ENCODE data around the gene IGIP.

Gene IGIP

DNA sequence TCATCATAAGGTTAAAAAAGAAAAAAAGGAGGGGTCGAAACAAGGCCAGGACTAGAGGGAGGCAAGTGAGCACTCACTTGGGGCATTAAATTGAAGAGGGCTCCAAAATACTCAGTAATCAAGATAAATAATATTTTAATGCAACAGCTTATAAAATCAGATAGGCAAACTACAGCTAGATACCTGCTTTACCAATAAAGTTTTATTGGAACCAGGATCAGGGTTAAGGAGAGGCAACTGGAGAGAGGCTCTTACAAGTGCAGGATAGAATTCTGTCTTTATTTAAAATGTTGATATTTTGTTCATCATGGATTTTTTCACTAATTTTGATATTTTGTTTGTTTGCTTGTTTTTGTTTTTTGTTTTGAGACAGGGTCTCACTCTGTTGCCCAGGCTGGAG is 42.1 kb upstream of the IGIP start:
- no peak for ATAC-seq
- TF ChIP-seq ESRRG (CRISPR knock-in tag; IDR thresholded peaks at IDR 0.05): no peak
- TF ChIP-seq RARB (CRISPR knock-in tag; IDR thresholded peaks at IDR 0.05): no peak
- TF ChIP-seq ZC3H10 (CRISPR knock-in tag; IDR thresholded peaks at IDR 0.05): no peak
- TF ChIP-seq ZNF8 (CRISPR knock-in tag; IDR thresholded peaks at IDR 0.05): no peak
- no peak for TF ChIP-seq TOX (CRISPR knock-in tag; IDR thresholded peaks at IDR 0.05; ENCODE audit: borderline replicate concordance)
- no peak for TF ChIP-seq ZNF565 (CRISPR knock-in tag; conservative IDR thresholded peaks at IDR 0.05; ENCODE audit: low read depth)
- no peak for TF ChIP-seq ISL1 (CRISPR knock-in tag; IDR thresholded peaks at IDR 0.05)
- TF ChIP-seq, protein P1, sequence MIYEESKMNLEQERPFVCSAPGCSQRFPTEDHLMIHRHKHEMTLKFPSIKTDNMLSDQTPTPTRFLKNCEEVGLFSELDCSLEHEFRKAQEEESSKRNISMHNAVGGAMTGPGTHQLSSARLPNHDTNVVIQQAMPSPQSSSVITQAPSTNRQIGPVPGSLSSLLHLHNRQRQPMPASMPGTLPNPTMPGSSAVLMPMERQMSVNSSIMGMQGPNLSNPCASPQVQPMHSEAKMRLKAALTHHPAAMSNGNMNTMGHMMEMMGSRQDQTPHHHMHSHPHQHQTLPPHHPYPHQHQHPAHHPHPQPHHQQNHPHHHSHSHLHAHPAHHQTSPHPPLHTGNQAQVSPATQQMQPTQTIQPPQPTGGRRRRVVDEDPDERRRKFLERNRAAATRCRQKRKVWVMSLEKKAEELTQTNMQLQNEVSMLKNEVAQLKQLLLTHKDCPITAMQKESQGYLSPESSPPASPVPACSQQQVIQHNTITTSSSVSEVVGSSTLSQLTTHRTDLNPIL (CRISPR knock-in tag; IDR thresholded peaks at IDR 0.05; ENCODE audit: low read depth): no peak
- TF ChIP-seq GLIS3 (CRISPR knock-in tag; IDR thresholded peaks at IDR 0.05): no peak
- TF ChIP-seq, protein P2, sequence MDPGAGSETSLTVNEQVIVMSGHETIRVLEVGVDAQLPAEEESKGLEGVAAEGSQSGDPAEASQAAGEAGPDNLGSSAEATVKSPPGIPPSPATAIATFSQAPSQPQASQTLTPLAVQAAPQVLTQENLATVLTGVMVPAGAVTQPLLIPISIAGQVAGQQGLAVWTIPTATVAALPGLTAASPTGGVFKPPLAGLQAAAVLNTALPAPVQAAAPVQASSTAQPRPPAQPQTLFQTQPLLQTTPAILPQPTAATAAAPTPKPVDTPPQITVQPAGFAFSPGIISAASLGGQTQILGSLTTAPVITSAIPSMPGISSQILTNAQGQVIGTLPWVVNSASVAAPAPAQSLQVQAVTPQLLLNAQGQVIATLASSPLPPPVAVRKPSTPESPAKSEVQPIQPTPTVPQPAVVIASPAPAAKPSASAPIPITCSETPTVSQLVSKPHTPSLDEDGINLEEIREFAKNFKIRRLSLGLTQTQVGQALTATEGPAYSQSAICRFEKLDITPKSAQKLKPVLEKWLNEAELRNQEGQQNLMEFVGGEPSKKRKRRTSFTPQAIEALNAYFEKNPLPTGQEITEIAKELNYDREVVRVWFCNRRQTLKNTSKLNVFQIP (CRISPR knock-in tag; IDR thresholded peaks at IDR 0.05; ENCODE audit: borderline replicate concordance, low read depth): no peak
- TF ChIP-seq OSR1 (CRISPR knock-in tag; IDR thresholded peaks at IDR 0.05): no peak
- no peak for TF ChIP-seq ZFP30 (CRISPR knock-in tag; IDR thresholded peaks at IDR 0.05)
- TF ChIP-seq ZFP3 (CRISPR knock-in tag; IDR thresholded peaks at IDR 0.05): no peak
- TF ChIP-seq BACH2 (CRISPR knock-in tag; IDR thresholded peaks at IDR 0.05; ENCODE audit: borderline replicate concordance): no peak
- no peak for TF ChIP-seq ARNTL (CRISPR knock-in tag; IDR thresholded peaks at IDR 0.05; ENCODE audit: borderline replicate concordance, low read depth)
- no peak for TF ChIP-seq CSDC2 (CRISPR knock-in tag; IDR thresholded peaks at IDR 0.05)
- TF ChIP-seq, protein P3, sequence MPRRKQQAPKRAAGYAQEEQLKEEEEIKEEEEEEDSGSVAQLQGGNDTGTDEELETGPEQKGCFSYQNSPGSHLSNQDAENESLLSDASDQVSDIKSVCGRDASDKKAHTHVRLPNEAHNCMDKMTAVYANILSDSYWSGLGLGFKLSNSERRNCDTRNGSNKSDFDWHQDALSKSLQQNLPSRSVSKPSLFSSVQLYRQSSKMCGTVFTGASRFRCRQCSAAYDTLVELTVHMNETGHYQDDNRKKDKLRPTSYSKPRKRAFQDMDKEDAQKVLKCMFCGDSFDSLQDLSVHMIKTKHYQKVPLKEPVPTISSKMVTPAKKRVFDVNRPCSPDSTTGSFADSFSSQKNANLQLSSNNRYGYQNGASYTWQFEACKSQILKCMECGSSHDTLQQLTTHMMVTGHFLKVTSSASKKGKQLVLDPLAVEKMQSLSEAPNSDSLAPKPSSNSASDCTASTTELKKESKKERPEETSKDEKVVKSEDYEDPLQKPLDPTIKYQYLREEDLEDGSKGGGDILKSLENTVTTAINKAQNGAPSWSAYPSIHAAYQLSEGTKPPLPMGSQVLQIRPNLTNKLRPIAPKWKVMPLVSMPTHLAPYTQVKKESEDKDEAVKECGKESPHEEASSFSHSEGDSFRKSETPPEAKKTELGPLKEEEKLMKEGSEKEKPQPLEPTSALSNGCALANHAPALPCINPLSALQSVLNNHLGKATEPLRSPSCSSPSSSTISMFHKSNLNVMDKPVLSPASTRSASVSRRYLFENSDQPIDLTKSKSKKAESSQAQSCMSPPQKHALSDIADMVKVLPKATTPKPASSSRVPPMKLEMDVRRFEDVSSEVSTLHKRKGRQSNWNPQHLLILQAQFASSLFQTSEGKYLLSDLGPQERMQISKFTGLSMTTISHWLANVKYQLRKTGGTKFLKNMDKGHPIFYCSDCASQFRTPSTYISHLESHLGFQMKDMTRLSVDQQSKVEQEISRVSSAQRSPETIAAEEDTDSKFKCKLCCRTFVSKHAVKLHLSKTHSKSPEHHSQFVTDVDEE (CRISPR knock-in tag; IDR thresholded peaks at IDR 0.05): no peak

DNA sequence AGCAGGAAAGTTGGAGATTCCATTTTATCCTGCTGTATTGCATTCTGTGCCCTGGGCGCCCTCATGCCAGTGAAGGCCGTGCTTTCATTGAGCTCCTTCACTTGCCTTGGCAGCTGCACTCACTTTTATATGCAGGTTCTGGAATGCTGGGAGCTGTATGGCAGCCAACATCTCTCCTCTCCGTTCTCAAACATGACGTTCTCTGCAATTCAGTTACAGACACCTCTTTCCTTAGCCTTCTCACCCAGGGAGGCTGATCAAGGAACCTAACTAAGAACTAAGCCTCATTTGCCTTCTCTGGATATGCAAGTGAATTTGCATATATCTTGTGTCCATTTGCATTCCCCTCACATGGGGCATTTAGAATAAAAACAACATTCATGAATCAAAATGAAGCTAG is 41.2 kb upstream of the IGIP start:
- ATAC-seq: no peak
- TF ChIP-seq ZFP30 (CRISPR knock-in tag; IDR thresholded peaks at IDR 0.05) (no peak), ISL1 (CRISPR knock-in tag; IDR thresholded peaks at IDR 0.05) (no peak), TCF4 (CRISPR knock-in tag; IDR thresholded peaks at IDR 0.05; ENCODE audit: borderline replicate concordance) (no peak), ZFP3 (CRISPR knock-in tag; IDR thresholded peaks at IDR 0.05) (no peak)
- TF ChIP-seq, protein P2 (CRISPR knock-in tag; IDR thresholded peaks at IDR 0.05; ENCODE audit: borderline replicate concordance, low read depth): no peak

DNA sequence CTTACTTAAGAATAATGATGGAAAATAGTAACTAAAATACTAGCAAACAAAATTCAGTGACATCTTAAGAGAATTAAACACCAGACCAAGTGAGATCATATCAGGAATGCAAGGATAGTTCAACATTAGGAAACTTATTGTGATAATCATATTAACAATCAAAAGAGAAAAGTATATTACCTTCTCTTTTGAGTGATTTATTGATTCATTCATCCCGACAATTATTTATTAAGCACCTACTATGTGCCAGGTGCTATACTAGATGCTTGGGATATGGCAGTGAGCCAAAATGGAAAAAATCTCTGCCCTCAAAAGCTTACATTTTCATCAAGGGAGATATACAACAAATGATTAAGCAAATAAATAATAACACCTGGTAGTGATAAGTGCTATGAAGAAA is 35.5 kb upstream of the IGIP start:
- no peak for ATAC-seq

GRCh38 chr5:140093179-140093578 is 32.6 kb upstream of the IGIP start:
- no peak for ATAC-seq
- TF ChIP-seq TCF4 (CRISPR knock-in tag; IDR thresholded peaks at IDR 0.05; ENCODE audit: borderline replicate concordance) (no peak), SNAI2 (CRISPR knock-in tag; IDR thresholded peaks at IDR 0.05) (no peak), ZNF70 (CRISPR knock-in tag; IDR thresholded peaks at IDR 0.05) (no peak), ISL1 (CRISPR knock-in tag; IDR thresholded peaks at IDR 0.05) (no peak), RARB (CRISPR knock-in tag; IDR thresholded peaks at IDR 0.05) (no peak), GLIS3 (CRISPR knock-in tag; IDR thresholded peaks at IDR 0.05) (no peak), BACH2 (CRISPR knock-in tag; IDR thresholded peaks at IDR 0.05; ENCODE audit: borderline replicate concordance) (no peak), ARNTL (CRISPR knock-in tag; IDR thresholded peaks at IDR 0.05; ENCODE audit: borderline replicate concordance, low read depth) (no peak), ZNF8 (CRISPR knock-in tag; IDR thresholded peaks at IDR 0.05) (no peak), ZNF565 (CRISPR knock-in tag; conservative IDR thresholded peaks at IDR 0.05; ENCODE audit: low read depth) (no peak), ZC3H10 (CRISPR knock-in tag; IDR thresholded peaks at IDR 0.05) (no peak)
- TF ChIP-seq, protein P4, sequence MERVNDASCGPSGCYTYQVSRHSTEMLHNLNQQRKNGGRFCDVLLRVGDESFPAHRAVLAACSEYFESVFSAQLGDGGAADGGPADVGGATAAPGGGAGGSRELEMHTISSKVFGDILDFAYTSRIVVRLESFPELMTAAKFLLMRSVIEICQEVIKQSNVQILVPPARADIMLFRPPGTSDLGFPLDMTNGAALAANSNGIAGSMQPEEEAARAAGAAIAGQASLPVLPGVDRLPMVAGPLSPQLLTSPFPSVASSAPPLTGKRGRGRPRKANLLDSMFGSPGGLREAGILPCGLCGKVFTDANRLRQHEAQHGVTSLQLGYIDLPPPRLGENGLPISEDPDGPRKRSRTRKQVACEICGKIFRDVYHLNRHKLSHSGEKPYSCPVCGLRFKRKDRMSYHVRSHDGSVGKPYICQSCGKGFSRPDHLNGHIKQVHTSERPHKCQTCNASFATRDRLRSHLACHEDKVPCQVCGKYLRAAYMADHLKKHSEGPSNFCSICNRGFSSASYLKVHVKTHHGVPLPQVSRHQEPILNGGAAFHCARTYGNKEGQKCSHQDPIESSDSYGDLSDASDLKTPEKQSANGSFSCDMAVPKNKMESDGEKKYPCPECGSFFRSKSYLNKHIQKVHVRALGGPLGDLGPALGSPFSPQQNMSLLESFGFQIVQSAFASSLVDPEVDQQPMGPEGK (CRISPR knock-in tag; IDR thresholded peaks at IDR 0.05; ENCODE audit: borderline replicate concordance): no peak
- TF ChIP-seq, protein P2 (CRISPR knock-in tag; IDR thresholded peaks at IDR 0.05; ENCODE audit: borderline replicate concordance, low read depth): no peak

More for the DNA sequence above, 35.5 kb upstream of the IGIP start:
- no peak for TF ChIP-seq ESRRG (CRISPR knock-in tag; IDR thresholded peaks at IDR 0.05)
- no peak for TF ChIP-seq PPARA (CRISPR knock-in tag; IDR thresholded peaks at IDR 0.05; ENCODE audit: borderline replicate concordance)
- TF ChIP-seq ZNF8 (CRISPR knock-in tag; IDR thresholded peaks at IDR 0.05): no peak
- no peak for TF ChIP-seq TOX (CRISPR knock-in tag; IDR thresholded peaks at IDR 0.05; ENCODE audit: borderline replicate concordance)
- TF ChIP-seq GLIS3 (CRISPR knock-in tag; IDR thresholded peaks at IDR 0.05): no peak
